Measurements from ENCODE around the gene SLC1A4.

The SLC1A4 gene

DNA sequence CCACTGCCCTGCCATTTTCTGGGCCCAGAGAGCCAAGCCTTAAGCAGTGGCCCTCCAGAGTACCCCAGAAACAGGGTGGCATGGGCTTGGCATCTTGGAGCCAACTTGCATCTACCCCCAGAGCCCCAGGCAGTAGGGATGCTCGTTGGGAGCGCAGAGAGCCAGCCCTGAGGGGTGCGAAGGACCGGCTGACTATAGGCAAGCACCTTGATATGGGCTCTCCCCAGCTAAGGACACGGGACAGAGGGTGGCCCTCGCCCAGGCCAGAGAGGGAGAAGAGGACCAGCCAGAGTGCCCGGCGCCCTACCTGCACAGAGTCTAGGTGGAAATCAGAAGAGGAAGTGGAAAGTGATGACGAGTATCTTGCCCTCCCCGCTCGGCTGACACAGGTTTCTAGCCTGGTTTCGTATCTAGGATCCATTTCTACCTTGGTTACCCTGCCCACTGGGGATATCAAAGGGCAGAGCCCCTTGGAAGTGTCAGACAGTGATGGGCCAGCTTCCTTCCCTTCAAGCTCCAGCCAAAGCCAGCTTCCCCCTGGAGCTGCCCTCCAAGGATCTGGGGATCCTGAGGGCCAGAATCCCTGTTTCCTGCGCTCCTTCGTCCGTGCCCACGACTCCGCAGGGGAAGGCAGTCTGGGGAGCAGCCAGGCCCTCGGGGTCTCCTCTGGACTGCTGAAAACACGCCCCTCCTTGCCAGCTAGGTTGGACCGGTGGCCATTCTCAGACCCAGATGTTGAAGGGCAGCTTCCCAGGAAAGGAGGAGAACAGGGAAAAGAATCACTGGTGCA is 83.2 kb downstream of the SLC1A4 start:
- no peak for DNase-seq (ENCODE audit: low read depth in 2 of 2)

Data from fibroblast of skin of left biceps (primary cell).